GM18870 (cell line): ENCODE results near the gene RNASET2.
"Not testable (repeated sequence)": the region's sequence is repeated elsewhere in the genome, so short reads cannot be mapped to it uniquely, and the experiment has no call there.

Source experiments
- ATAC-seq: cut with Tn5 transposase; IDR thresholded peaks from one replicate; pipeline ENCODE4 v1.9.1; 2021; ENCODE audit warnings: moderate library complexity; ENCODE audit not compliant: unreplicated experiment

The RNASET2 gene

DNA sequence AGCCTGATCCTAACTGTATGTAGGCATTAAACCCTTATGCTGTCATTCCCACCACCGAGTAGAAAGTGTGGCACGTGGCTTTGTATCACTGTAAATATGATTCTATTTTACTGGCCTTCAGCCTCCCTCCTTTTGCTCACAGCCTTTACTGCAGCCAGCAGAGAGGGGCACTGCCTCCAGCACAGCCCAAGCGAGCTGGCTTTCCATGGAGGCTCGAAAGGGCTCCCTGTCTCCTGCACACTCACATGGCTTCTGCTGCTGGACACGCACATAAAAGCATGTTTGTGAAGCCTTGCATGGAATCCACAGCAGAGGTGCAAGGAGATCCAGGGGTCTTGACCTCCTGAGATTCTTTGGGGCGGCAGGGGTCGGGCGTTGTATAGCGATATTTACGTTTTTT lies 51.3 kb downstream of the RNASET2 start:
- ATAC-seq: no peak

GRCh38 chr6:166904101-166904746 lies 52.1 kb downstream of the RNASET2 start:
- ATAC-seq: no peak

- no peak for ATAC-seq
Observed at GRCh38 chr6:166903500-166903899, 52.9 kb downstream of the RNASET2 start.

- ATAC-seq: no peak
Observed at GRCh38 chr6:166903027-166903426, 53.3 kb downstream of the RNASET2 start.

GRCh38 chr6:166902211-166902755 lies 54.1 kb downstream of the RNASET2 start:
- no peak for ATAC-seq

GRCh38 chr6:166901626-166902025 lies 54.7 kb downstream of the RNASET2 start:
- no peak for ATAC-seq

DNA sequence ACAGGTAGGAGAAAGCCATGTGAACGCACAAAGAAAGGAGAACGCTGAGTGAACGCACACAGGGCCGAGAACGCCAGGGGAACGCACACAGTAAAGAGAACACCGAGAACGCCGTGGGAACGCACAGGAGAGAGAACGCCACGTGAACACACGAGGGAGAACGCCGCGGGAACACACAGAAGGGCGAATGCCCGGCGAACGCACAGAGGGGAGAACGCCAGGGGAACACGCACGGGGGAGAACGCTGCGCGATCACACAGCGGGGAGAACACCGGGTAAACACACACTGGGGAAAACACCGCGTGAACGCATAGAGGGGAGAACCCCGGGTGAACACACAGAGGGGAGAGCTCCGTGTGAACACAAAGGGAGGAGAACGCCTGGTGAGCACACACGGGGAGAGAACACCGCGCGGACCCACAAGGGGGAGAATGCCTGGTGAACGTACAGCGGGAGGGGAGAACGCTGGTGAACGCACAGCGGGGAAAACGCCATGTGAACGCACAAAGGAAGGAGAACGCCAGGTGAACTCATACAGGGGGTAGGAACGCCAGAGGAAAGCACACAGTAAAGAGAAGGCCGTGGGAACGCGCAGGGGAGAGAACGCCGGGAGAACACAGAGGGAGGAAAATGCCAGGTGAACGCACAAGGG lies 55.3 kb downstream of the RNASET2 start:
- ATAC-seq: no peak

- no peak for ATAC-seq
Observed at GRCh38 chr6:166900130-166900708, 56.1 kb downstream of the RNASET2 start.

GRCh38 chr6:166898910-166899309 lies 57.4 kb downstream of the RNASET2 start:
- ATAC-seq: no peak

- ATAC-seq: not testable (repeated sequence)
Observed at GRCh38 chr6:166894614-166895013, 61.7 kb downstream of the RNASET2 start.

DNA sequence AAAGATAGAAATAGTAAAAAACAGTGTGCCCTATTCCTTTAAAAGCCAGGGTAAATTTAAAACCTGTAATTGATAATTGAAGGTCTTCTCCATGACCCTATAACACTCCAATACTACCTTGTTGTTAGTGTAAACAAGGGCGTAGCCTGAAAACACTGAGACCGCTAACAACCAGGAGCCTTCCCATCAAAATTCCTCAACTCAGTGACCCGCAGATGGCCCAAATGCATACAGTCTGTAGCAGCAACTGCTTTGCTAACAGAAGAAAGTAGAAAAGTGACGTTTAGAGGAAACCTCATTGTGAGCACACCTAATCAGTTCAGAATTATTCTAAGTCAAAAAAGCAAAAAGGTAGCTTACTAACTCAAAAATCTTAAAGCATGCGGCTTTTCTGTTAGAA lies 63.9 kb downstream of the RNASET2 start:
- not testable (repeated sequence) for ATAC-seq

GRCh38 chr6:166886773-166887172 lies 69.6 kb downstream of the RNASET2 start:
- not testable (repeated sequence) for ATAC-seq

DNA sequence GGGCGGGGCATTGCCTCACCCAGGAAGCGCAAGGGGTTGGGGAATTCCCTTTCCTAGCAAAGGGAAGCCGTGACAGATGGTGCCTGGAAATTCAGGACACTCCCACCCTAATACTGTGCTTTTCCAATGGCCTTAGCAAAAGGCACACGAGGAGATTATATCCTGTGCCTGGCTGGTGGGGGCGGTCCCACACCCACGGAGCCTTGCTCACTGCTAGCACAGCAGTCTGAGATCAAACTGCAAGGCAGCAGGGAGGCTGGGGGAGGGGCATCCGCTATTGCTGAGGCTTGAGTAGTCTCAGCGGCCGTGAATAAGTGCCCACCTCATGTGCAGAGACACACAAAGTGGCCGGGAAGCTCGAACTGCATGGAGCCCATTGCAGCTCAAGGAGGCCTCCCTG lies 71.4 kb downstream of the RNASET2 start:
- not testable (repeated sequence) for ATAC-seq

DNA sequence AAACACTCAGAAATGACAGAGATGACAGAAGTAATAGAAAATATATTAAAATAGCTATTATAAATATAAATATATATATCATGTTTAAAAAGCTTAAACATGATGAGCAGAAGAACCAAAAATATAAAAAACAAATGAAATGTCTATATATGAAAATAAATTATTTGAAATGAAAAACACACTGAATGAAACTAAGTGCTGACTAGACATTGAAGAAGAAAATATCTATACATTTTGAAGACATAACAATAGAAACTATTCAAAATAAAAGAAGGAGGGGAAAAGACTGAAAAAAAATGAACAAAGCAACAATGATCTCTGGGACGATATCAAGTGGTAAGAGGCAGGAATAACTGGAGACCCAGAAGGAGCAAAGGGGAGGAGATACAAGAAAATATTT lies 76.8 kb downstream of the RNASET2 start:
- ATAC-seq: no peak
